ENCODE results near the gene C11orf24.
"Not testable (repeated sequence)": the region's sequence is repeated elsewhere in the genome, so short reads cannot be mapped to it uniquely, and the experiment has no call there.

The C11orf24 gene

DNA sequence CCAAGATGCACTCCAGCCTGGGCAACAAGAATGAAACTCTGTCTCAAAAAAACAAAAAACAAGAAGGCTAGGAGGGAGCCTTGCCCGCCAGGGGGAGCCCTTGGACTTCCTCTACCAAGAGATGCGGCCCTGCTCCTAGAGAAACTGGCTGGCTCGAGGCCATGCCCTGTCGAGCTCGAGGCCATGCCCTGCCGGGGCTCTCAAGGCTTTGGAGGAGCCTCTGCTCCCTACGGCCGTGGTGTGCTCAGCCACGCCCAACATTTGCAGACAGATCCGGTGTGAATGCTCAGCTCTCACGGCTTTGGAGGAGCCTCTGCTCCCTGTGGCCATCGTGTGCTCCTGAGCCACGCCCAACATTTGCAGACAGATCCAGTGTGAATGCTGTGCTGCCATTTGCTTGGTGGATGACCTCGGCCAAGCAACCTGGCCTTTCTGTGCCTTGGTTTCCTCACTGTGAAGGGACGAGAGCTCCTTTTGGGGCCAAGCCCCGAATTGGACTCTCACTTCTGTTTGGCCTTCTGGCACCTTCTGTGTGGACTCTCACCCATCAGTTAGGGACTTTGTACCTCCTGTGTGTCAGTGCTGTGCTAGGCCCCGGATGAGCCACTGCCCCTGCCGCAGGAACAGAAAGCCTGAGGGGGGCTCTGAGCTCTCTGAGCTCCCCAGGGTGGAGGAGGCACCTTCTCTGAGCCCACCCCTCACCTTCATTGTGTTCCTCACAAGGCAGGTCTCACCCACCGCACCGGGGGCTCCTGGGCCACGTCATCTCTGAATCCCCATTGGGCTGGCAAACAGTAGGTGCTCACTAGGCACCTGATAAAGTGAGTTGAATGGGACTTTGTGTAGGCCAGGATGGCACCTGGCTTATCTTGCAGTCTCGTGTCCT lies 14.1 kb downstream of the C11orf24 start:
- no peak overlapping the region for H3K27ac ChIP-seq
- TF ChIP-seq, protein P1, sequence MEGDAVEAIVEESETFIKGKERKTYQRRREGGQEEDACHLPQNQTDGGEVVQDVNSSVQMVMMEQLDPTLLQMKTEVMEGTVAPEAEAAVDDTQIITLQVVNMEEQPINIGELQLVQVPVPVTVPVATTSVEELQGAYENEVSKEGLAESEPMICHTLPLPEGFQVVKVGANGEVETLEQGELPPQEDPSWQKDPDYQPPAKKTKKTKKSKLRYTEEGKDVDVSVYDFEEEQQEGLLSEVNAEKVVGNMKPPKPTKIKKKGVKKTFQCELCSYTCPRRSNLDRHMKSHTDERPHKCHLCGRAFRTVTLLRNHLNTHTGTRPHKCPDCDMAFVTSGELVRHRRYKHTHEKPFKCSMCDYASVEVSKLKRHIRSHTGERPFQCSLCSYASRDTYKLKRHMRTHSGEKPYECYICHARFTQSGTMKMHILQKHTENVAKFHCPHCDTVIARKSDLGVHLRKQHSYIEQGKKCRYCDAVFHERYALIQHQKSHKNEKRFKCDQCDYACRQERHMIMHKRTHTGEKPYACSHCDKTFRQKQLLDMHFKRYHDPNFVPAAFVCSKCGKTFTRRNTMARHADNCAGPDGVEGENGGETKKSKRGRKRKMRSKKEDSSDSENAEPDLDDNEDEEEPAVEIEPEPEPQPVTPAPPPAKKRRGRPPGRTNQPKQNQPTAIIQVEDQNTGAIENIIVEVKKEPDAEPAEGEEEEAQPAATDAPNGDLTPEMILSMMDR (IDR thresholded peaks at IDR 0.05), result peak; percentile 93
- no peak for TF ChIP-seq ZFX (IDR thresholded peaks at IDR 0.05; ENCODE audit: borderline replicate concordance)

DNA sequence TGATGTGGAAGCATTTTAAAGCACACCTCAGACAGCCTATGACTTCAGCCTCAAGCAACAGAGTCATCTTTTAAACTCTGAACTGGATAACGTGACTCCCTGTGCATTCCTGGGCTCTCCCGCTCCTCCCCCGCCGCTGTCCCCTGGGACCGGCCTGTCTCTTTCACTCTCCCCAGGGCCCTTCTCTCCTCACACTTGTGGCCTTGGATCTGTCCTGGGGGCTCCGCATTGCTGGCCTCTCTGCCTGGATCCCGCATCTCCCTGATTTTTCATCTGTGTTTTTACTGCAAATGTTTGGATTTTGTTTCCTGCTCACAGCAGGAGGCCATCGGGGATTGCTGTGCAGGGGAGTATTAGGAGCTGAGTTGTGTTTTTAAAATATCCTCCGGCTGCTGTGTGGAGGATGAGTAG lies 15.4 kb downstream of the C11orf24 start:
- no peak for TF ChIP-seq ZFX (IDR thresholded peaks at IDR 0.05; ENCODE audit: borderline replicate concordance)
- TF ChIP-seq, protein P1 (IDR thresholded peaks at IDR 0.05), result no peak

DNA sequence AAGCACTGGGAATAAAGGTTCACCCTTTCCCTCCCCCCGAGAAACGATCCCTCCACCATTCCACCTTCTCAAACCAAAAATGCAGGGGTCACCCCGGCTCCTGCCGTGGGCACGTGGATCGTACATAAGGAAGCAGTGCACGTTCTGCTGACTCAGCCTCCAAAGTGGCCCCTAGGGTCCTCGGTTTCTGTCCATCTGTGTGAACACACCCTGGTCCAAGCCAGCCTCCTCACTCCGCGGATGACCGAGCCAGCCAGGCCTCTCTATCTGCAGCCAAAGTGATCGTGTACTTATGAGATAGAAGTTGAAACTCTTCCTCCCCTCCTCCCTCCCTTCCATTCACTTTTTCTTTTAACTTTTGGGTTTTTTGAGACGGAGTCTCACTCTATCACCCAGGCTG lies 16.2 kb downstream of the C11orf24 start:
- TF ChIP-seq ZFX (IDR thresholded peaks at IDR 0.05; ENCODE audit: borderline replicate concordance), result no peak
- TF ChIP-seq, protein P1 (IDR thresholded peaks at IDR 0.05), result no peak
- H3K27ac ChIP-seq, result no peak overlapping the region

More for the DNA sequence above, 15.4 kb downstream of the C11orf24 start:
- H3K27ac ChIP-seq, result no peak overlapping the region

DNA sequence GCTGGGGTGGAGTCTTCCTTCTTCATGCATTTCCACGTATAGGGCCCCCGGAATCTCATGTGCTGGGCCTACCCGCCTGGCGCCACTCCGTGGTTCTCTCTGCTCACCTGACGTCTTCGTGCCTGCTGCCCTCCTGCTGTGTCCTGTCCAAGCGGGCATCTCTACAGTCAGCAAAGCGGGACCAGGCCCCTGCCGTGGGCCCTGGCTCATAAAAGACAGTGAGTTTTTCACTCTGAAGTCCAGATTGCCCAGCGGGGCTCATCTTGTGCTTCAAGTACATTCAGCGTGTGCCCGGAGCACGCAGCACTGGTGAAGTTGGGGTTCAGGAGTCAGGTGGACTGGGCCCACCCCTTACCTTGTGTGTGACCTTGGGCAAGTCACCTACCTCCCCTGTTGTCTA lies 17.4 kb downstream of the C11orf24 start:
- H3K27ac ChIP-seq, result no peak overlapping the region
- TF ChIP-seq ZFX (IDR thresholded peaks at IDR 0.05; ENCODE audit: borderline replicate concordance), result no peak
- TF ChIP-seq, protein P1 (IDR thresholded peaks at IDR 0.05), result no peak

- no peak overlapping the region for H3K27ac ChIP-seq
- TF ChIP-seq, protein P1 (IDR thresholded peaks at IDR 0.05), result no peak
- no peak for TF ChIP-seq ZFX (IDR thresholded peaks at IDR 0.05; ENCODE audit: borderline replicate concordance)
Observed at GRCh38 chr11:68251765-68252164, 20.0 kb downstream of the C11orf24 start.

GRCh38 chr11:68244912-68245311 lies 26.9 kb downstream of the C11orf24 start:
- H3K27ac ChIP-seq, result not testable (repeated sequence)

GRCh38 chr11:68243847-68244246 lies 27.9 kb downstream of the C11orf24 start:
- not testable (repeated sequence) for H3K27ac ChIP-seq

DNA sequence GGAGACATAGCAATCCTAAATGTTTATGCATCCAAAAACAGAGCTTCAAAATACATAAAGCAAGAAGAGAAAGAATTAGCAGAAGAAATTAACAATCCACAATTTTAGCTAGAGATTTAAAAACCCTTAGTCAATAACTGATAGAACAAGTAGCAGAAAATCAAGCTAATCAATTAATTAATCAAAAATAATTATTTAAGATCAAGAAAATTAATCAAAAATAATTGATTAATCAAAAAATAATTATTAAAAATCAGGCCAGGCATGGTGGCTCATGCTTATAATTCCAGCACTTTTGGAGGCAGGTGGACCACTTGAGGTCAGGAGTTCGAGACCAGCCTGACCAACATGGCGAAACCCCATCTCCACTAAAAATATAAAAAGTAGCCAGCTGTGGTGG lies 29.2 kb downstream of the C11orf24 start:
- no peak overlapping the region for H3K27ac ChIP-seq
- TF ChIP-seq, protein P1 (IDR thresholded peaks at IDR 0.05), result no peak
- TF ChIP-seq ZFX (IDR thresholded peaks at IDR 0.05; ENCODE audit: borderline replicate concordance), result no peak
